Mesothelial cell of epicardium (in vitro differentiated cells): ENCODE data around the gene EPN3. TPM values are rescaled to one million over a fixed set of nuclear protein-coding genes. Genes with fewer than 3 reads are reported as not detected.
A peak's percentile ranks its signal among the peaks of the same experiment; 100 is the strongest.

Source experiments
- DNase-seq, 2 experiments: peaks; one replicate each; pipeline ENCODE4 v3.0.0; 2021; ENCODE audit warnings: low spot score in 2 of 2; ENCODE audit not compliant: unreplicated experiment in 2 of 2
- H3K27ac Mint-ChIP-seq: 2 replicates; pipeline ENCODE4 v1.8.0; 2021; ENCODE audit warnings: mixed read lengths
- H3K27me3 Mint-ChIP-seq: 2 replicates; pipeline ENCODE4 v1.8.0; 2021; ENCODE audit warnings: low read depth, mixed read lengths
- H3K36me3 Mint-ChIP-seq: 2 replicates; pipeline ENCODE4 v1.8.0; 2021; ENCODE audit warnings: mixed read lengths
- H3K4me1 Mint-ChIP-seq: 2 replicates; pipeline ENCODE4 v1.8.0; 2021; ENCODE audit warnings: mixed read lengths
- H3K4me3 Mint-ChIP-seq: 2 replicates; pipeline ENCODE4 v1.8.0; 2021; ENCODE audit warnings: mild to moderate bottlenecking, moderate library complexity, mixed read lengths
- H3K9me3 Mint-ChIP-seq: 2 replicates; pipeline ENCODE4 v1.8.0; 2021; ENCODE audit warnings: mixed read lengths
- total RNA-seq: library from RNA; stranded (reverse); gene quantifications from 3 replicates; pipeline ENCODE4 v1.2.1, GENCODE V29; 2021
- TF ChIP-seq, protein P1 (sequence below): fragments of 200-600 bp; sonication (generic); IDR thresholded peaks from one replicate; pipeline ENCODE4 v1.5.0; 2021; ENCODE audit warnings: antibody characterized with exemption; ENCODE audit not compliant: unreplicated experiment

EPN3 gene
- total RNA-seq, 1 donor from 2014 or later = 15.1 TPM

DNA sequence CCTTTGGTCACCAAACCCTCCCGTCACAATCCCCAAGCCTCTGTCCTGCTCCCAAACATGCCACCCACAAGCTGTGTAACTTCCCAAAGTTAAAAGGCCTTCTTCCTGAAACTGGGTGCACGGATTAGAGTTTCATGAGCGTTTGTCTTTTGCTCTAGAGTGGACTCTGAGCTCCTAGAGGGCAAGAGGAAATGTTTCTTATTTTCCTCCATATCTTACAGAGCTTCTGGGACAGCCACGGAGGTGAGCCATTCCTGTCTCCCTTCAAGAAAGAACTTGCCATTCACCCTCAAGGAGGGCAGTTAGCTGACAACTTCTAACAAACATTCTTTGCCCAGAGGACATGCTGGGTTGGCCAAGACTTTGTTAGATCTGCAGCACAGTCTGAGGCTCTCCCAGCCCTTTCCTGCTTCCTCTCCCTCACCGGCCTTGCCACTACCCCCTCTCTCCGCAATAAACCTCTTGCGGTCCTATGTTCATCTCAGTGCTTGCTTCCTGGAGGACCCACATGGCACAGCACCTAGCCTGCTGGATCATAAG, 26.9 kb upstream of the EPN3 start:
- no peak overlapping the region for H3K4me3 Mint-ChIP-seq
- DNase-seq = no peak
- no peaks in the 10 kb centered on the region for H3K36me3 Mint-ChIP-seq
- H3K4me1 Mint-ChIP-seq = peaks cover 24% of the 10 kb centered on the region
- TF ChIP-seq, protein P1, sequence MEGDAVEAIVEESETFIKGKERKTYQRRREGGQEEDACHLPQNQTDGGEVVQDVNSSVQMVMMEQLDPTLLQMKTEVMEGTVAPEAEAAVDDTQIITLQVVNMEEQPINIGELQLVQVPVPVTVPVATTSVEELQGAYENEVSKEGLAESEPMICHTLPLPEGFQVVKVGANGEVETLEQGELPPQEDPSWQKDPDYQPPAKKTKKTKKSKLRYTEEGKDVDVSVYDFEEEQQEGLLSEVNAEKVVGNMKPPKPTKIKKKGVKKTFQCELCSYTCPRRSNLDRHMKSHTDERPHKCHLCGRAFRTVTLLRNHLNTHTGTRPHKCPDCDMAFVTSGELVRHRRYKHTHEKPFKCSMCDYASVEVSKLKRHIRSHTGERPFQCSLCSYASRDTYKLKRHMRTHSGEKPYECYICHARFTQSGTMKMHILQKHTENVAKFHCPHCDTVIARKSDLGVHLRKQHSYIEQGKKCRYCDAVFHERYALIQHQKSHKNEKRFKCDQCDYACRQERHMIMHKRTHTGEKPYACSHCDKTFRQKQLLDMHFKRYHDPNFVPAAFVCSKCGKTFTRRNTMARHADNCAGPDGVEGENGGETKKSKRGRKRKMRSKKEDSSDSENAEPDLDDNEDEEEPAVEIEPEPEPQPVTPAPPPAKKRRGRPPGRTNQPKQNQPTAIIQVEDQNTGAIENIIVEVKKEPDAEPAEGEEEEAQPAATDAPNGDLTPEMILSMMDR = no peak
- peaks cover 13% of the 10 kb centered on the region for H3K27me3 Mint-ChIP-seq
- H3K27ac Mint-ChIP-seq = no peak overlapping the region
- no peaks in the 10 kb centered on the region for H3K9me3 Mint-ChIP-seq

DNA sequence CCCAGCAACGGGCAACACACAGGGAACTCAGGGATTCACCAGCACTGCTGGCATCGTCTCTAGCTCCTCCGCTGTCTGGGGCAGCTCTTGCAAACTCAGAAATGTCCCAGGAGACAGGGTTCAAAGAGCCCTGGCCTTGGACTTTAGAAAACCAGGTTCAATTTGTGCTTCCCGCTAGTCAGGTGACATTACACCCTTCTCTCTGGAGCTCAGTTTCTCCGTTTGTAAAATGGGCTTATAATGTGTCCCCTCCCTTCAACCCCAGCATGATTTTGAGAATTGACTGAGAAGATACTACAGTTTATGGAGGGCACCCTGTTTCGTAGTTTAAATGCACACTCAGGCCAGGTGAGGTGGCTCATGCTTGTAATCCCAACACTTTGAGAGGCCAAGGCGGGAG, 26.2 kb upstream of the EPN3 start:
- H3K27me3 Mint-ChIP-seq = peaks cover 13% of the 10 kb centered on the region
- H3K4me3 Mint-ChIP-seq = no peak overlapping the region
- no peaks in the 10 kb centered on the region for H3K36me3 Mint-ChIP-seq
- H3K9me3 Mint-ChIP-seq = no peaks in the 10 kb centered on the region
- TF ChIP-seq, protein P1 = no peak
- peaks cover 31% of the 10 kb centered on the region for H3K4me1 Mint-ChIP-seq
- no peak for DNase-seq
- H3K27ac Mint-ChIP-seq = no peak overlapping the region

- Mint-ChIP-seq H3K4me3 (peak within 1 kb of the TSS; percentile 75), H3K4me1 (peaks cover 32% of the 10 kb centered on the region), H3K27ac (peak within 1 kb of the TSS; percentile 90), H3K36me3 (no peaks in the 10 kb centered on the region), H3K27me3 (peaks cover 13% of the 10 kb centered on the region), H3K9me3 (no peaks in the 10 kb centered on the region)
- DNase-seq = peak; percentile 72 to 79
- TF ChIP-seq, protein P1 = no peak
These were observed 24.5 kb upstream of the EPN3 start, which contains the start of gene MYCBPAP for GRCh38 chr17:50507871-50508572. Gene MYCBPAP (plus strand): TSS chr17:50508439. CDS start chr17:50508675, 236 bp downstream.

GRCh38 chr17:50508573-50509460, 23.7 kb upstream of the EPN3 start:
- H3K36me3 Mint-ChIP-seq = no peaks in the 10 kb centered on the region
- TF ChIP-seq, protein P1 = no peak
- peak overlapping the region; percentile 75 for H3K4me3 Mint-ChIP-seq
- H3K27ac Mint-ChIP-seq = peak overlapping the region; percentile 88
- peaks cover 10% of the 10 kb centered on the region for H3K27me3 Mint-ChIP-seq
- peaks cover 34% of the 10 kb centered on the region for H3K4me1 Mint-ChIP-seq
- DNase-seq = no peak
- no peaks in the 10 kb centered on the region for H3K9me3 Mint-ChIP-seq

GRCh38 chr17:50511058-50511457, 21.5 kb upstream of the EPN3 start:
- Mint-ChIP-seq H3K4me3 (no peak overlapping the region), H3K36me3 (no peaks in the 10 kb centered on the region), H3K4me1 (peaks cover 40% of the 10 kb centered on the region), H3K9me3 (no peaks in the 10 kb centered on the region), H3K27me3 (peaks cover 3% of the 10 kb centered on the region), H3K27ac (peak overlapping the region; percentile 76)
- TF ChIP-seq, protein P1 = no peak
- no peak for DNase-seq
